GM19099 (cell line): ENCODE results near the gene AKAP6.

Experiments
- POLR2A ChIP-seq: IDR thresholded peaks from 3 replicates; pipeline ENCODE4 v1.6.1; 2011; ENCODE audit warnings: low read depth; ENCODE audit not compliant: insufficient read length; ENCODE audit errors: extremely low read depth

The AKAP6 gene

GRCh38 chr14:32601069-32601468 is 272.0 kb downstream of the AKAP6 start:
- no peak for TF ChIP-seq POLR2A

- TF ChIP-seq POLR2A = no peak
Observed at GRCh38 chr14:32601906-32602305, 272.8 kb downstream of the AKAP6 start.

GRCh38 chr14:32602699-32603098 is 273.6 kb downstream of the AKAP6 start:
- TF ChIP-seq POLR2A = no peak

- TF ChIP-seq POLR2A = no peak
Observed at GRCh38 chr14:32603992-32604565, 275.0 kb downstream of the AKAP6 start.

GRCh38 chr14:32606301-32606700 is 277.2 kb downstream of the AKAP6 start:
- no peak for TF ChIP-seq POLR2A

- no peak for TF ChIP-seq POLR2A
Observed at GRCh38 chr14:32607399-32607798, 278.3 kb downstream of the AKAP6 start.

GRCh38 chr14:32608857-32609256 is 279.8 kb downstream of the AKAP6 start:
- no peak for TF ChIP-seq POLR2A

GRCh38 chr14:32609388-32609787 is 280.3 kb downstream of the AKAP6 start:
- TF ChIP-seq POLR2A = no peak

- no peak for TF ChIP-seq POLR2A
Observed at GRCh38 chr14:32611752-32612151, 282.7 kb downstream of the AKAP6 start.

GRCh38 chr14:32618991-32619390 is 289.9 kb downstream of the AKAP6 start:
- TF ChIP-seq POLR2A = no peak

- no peak for TF ChIP-seq POLR2A
Observed at GRCh38 chr14:32620303-32620702, 291.2 kb downstream of the AKAP6 start.

- no peak for TF ChIP-seq POLR2A
Observed at GRCh38 chr14:32620724-32621123, 291.6 kb downstream of the AKAP6 start.

- TF ChIP-seq POLR2A = no peak
Observed at GRCh38 chr14:32621585-32621984, 292.5 kb downstream of the AKAP6 start.

- no peak for TF ChIP-seq POLR2A
Observed at GRCh38 chr14:32622742-32623141, 293.6 kb downstream of the AKAP6 start.

GRCh38 chr14:32623300-32624093 is 294.4 kb downstream of the AKAP6 start:
- no peak for TF ChIP-seq POLR2A

- TF ChIP-seq POLR2A = no peak
Observed at GRCh38 chr14:32625211-32625610, 296.1 kb downstream of the AKAP6 start.
